Body of pancreas (tissue), 4 donors: ENCODE results near the gene NLRP1. TPM values are rescaled to one million over a fixed set of nuclear protein-coding genes. Genes with fewer than 3 reads are reported as not detected.

Experiments
- ATAC-seq: fragments of 150-250 bp; one replicate; pipeline ENCODE4 v1.9.1; 2016
- DNase-seq, 4 donors: peaks; one replicate each; pipeline ENCODE4 v3.0.0-alpha.2; 2019
- H3K27ac ChIP-seq, 4 donors: fragments of 200-600 bp; sonication (generic); 1 replicate in 3 of 4; 2 replicates in 1 of 4; pipeline versions ENCODE4 v1.5.1 to v1.6.1; 2016 to 2019; ENCODE audit warnings: mild to moderate bottlenecking in 1 of 4, mixed read lengths in 1 of 4, moderate library complexity in 1 of 4
- H3K27me3 ChIP-seq, 2 donors: fragments of 200-600 bp; sonication (generic); one replicate each; pipeline ENCODE4 v1.6.0; 2016; ENCODE audit warnings: mild to moderate bottlenecking in 1 of 2
- H3K36me3 ChIP-seq, 2 donors: fragments of 200-600 bp; sonication (generic); replicated peaks in 1 of 2; 2 replicates each; pipeline ENCODE4 v1.5.1; 2016; ENCODE audit warnings: low read depth in 2 of 2; ENCODE audit not compliant: insufficient read depth in 1 of 2
- H3K4me1 ChIP-seq: fragments of 200-600 bp; sonication (generic); one replicate; pipeline ENCODE4 v1.6.0; 2016
- H3K4me3 ChIP-seq, 2 donors: fragments of 200-600 bp; sonication (generic); 1 replicate in 1 of 2; 2 replicates in 1 of 2; pipeline ENCODE4 v1.5.1; 2016 to 2019
- H3K9me3 ChIP-seq, 3 donors: fragments of 200-600 bp; sonication (generic); 1 replicate in 2 of 3; 2 replicates in 1 of 3; pipeline ENCODE4 v1.5.1; 2016
- POLR2A ChIP-seq, 3 donors: fragments of 450-650 bp; IDR thresholded peaks; one replicate each; pipeline ENCODE4 v1.6.1; 2016; ENCODE audit warnings: antibody characterized with exemption in 3 of 3, mild to moderate bottlenecking in 2 of 3
- WGBS, 2 donors: methylation state at CpG; one replicate each; pipeline ENCODE4 v1.1.5; 2017; 5-methylcytosine and 5-hydroxymethylcytosine counted together
- intact Hi-C: fragments of 100-400 bp; cut with DNase I; formaldehyde crosslinking; loops from one replicate; pipeline ENCODE4 v1.15.1; 2023
- total RNA-seq, 2 donors: library from RNA; depleted of rRNA; stranded (reverse); fragments of >200 nt; gene quantifications; one replicate each; pipeline ENCODE4 v1.1.0, GENCODE V29; 2016
- TF ChIP-seq, protein P1 (sequence below), 7 experiments: fragments of 450-650 bp in 4 of 7; fragments of 200-600 bp in 3 of 7; sonication (generic) in 3 of 7; IDR thresholded peaks; one replicate each; pipeline ENCODE4 v1.5.1; 2016 to 2019; ENCODE audit warnings: antibody characterized with exemption in 7 of 7

Gene NLRP1
- total RNA-seq, result 10 to 100 TPM in 1 of 2 donors, 1 to 10 TPM in 1; 8.9 to 14.3 TPM

- Histone ChIP-seq H3K9me3 (no peaks in the 10 kb centered on the region), H3K4me1 (no peaks in the 10 kb centered on the region), H3K27me3 (no peaks in the 10 kb centered on the region), H3K27ac (peak within 1 kb of the TSS in 2 of 4 donors; percentile 59 to 65), H3K36me3 (no peaks in the 10 kb centered on the region), H3K4me3 (peak within 1 kb of the TSS in 1 of 2 donors; percentile 1)
- ATAC-seq (peak; percentile 67), DNase-seq (peak; percentile 44 to 84 (median 64))
- TF ChIP-seq, protein P1, sequence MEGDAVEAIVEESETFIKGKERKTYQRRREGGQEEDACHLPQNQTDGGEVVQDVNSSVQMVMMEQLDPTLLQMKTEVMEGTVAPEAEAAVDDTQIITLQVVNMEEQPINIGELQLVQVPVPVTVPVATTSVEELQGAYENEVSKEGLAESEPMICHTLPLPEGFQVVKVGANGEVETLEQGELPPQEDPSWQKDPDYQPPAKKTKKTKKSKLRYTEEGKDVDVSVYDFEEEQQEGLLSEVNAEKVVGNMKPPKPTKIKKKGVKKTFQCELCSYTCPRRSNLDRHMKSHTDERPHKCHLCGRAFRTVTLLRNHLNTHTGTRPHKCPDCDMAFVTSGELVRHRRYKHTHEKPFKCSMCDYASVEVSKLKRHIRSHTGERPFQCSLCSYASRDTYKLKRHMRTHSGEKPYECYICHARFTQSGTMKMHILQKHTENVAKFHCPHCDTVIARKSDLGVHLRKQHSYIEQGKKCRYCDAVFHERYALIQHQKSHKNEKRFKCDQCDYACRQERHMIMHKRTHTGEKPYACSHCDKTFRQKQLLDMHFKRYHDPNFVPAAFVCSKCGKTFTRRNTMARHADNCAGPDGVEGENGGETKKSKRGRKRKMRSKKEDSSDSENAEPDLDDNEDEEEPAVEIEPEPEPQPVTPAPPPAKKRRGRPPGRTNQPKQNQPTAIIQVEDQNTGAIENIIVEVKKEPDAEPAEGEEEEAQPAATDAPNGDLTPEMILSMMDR (IDR thresholded peaks at IDR 0.05), result no peak
- TF ChIP-seq POLR2A (IDR thresholded peaks at IDR 0.05), result peak in 2 of 3 donors; percentile 58 to 75
- intact Hi-C loops, result no loop called here
- WGBS, 2 donors, result 45 to 79% methylated on average over 4 to 14 of the region's 14 CpGs
Observed at GRCh38 chr17:5584383-5585286, at the start of gene NLRP1. Gene NLRP1 (minus strand): TSS chr17:5584509. CDS start chr17:5583957, 552 bp downstream.

GRCh38 chr17:5631958-5632590 is 47.8 kb upstream of the NLRP1 start:
- Histone ChIP-seq H3K27me3 (no peaks in the 10 kb centered on the region), H3K4me3 (no peak overlapping the region), H3K36me3 (no peaks in the 10 kb centered on the region), H3K4me1 (no peaks in the 10 kb centered on the region), H3K9me3 (no peaks in the 10 kb centered on the region), H3K27ac (no peak overlapping the region)
- WGBS, 2 donors, result 36 to 44% methylated on average over 3 of the region's 3 CpGs
- no peak for TF ChIP-seq POLR2A (IDR thresholded peaks at IDR 0.05)
- DNase-seq (no peak), ATAC-seq (no peak)
- intact Hi-C loops, result no loop called here

DNA sequence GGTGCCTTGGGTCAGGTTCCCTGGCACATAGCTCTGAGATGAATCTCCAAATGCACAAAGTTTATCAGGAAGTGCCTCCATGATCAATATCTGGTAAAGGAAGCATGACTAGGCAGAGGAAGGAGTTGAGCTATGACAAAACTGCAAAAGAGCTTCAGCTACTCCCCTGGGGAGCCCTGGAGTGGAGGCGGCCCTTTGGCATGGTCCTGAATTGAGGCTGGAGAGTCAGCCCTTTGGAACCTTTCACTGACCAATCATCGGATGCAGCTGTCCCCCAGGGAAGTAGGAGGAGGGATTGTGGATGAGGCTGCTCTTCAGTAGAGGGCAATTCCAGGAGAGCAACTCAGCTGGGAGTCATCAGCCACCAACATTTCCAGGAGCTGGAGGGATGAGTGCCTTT is 46.1 kb upstream of the NLRP1 start:
- H3K36me3 ChIP-seq, result no peaks in the 10 kb centered on the region
- intact Hi-C loops, result no loop called here
- H3K27me3 ChIP-seq, result no peaks in the 10 kb centered on the region
- WGBS, 2 donors, result 45 to 47% methylated on average over 2 of the region's 2 CpGs
- DNase-seq (no peak), ATAC-seq (no peak)
- H3K27ac ChIP-seq, result no peak overlapping the region
- no peaks in the 10 kb centered on the region for H3K9me3 ChIP-seq
- no peak overlapping the region for H3K4me3 ChIP-seq
- H3K4me1 ChIP-seq, result no peaks in the 10 kb centered on the region
- TF ChIP-seq, protein P1 (IDR thresholded peaks at IDR 0.05), result no peak
- no peak for TF ChIP-seq POLR2A (IDR thresholded peaks at IDR 0.05)

DNA sequence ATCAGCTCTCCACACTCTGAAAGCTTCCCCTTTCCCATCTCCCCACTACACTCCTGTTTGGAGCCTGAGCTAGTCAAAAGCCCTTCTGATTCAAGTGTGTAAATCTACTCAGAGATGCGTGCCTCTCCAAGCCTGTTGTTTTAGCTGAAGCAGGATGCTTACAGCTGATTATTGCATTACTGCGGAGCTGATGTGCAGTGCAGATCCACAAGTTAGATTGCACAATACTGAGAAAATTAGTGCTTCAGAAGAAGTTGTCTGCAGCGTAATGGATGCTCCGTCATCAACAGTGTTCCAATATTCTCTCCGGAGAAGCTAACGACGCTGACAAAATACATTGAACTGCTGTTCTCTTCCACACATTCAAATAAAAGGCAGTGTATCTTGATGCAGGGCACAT is 44.8 kb upstream of the NLRP1 start:
- Histone ChIP-seq H3K4me3 (no peak overlapping the region), H3K27me3 (no peaks in the 10 kb centered on the region), H3K27ac (no peak overlapping the region), H3K4me1 (no peaks in the 10 kb centered on the region), H3K9me3 (no peaks in the 10 kb centered on the region), H3K36me3 (no peaks in the 10 kb centered on the region)
- DNase-seq (no peak), ATAC-seq (no peak)
- TF ChIP-seq POLR2A (IDR thresholded peaks at IDR 0.05), result no peak
- TF ChIP-seq, protein P1 (IDR thresholded peaks at IDR 0.05), result no peak
- intact Hi-C loops, result no loop called here
- WGBS, 2 donors, result 67 to 73% methylated on average over 7 of the region's 7 CpGs

- Histone ChIP-seq H3K9me3 (no peaks in the 10 kb centered on the region), H3K36me3 (no peaks in the 10 kb centered on the region), H3K27me3 (no peaks in the 10 kb centered on the region), H3K4me3 (no peak overlapping the region), H3K27ac (no peak overlapping the region), H3K4me1 (no peaks in the 10 kb centered on the region)
- 67% methylated on average over 3 of the region's 3 CpGs for WGBS, 2 donors
- intact Hi-C loops, result no loop called here
- DNase-seq (no peak), ATAC-seq (no peak)
- TF ChIP-seq, protein P1 (IDR thresholded peaks at IDR 0.05), result no peak
- TF ChIP-seq POLR2A (IDR thresholded peaks at IDR 0.05), result no peak
Observed at GRCh38 chr17:5628262-5628661, 44.0 kb upstream of the NLRP1 start.
